Epithelial cell of esophagus (primary cell): ENCODE data around the gene NRXN3.

Experiments used
- DNase-seq: peaks from one replicate; pipeline ENCODE4 v3.0.0; 2010; ENCODE audit warnings: low read depth
- H3K4me3 ChIP-seq: 2 replicates; pipeline ENCODE4 v1.5.1; 2011; ENCODE audit warnings: mild to moderate bottlenecking, low read length, control low read depth
- CTCF ChIP-seq: IDR thresholded peaks from 2 replicates; pipeline ENCODE4 v1.5.1; 2011; ENCODE audit warnings: low read depth, mild to moderate bottlenecking, low read length, control low read depth, inconsistent platforms; ENCODE audit not compliant: insufficient read depth; ENCODE audit errors: missing control alignments

Gene NRXN3

GRCh38 chr14:79820866-79821535 lies 1650.8 kb downstream of the NRXN3 start:
- no peak for DNase-seq
- no peak for TF ChIP-seq CTCF
- no peak overlapping the region for H3K4me3 ChIP-seq

GRCh38 chr14:79822034-79822433 lies 1651.9 kb downstream of the NRXN3 start:
- no peak for DNase-seq
- no peak overlapping the region for H3K4me3 ChIP-seq
- TF ChIP-seq CTCF = no peak

GRCh38 chr14:79825046-79825521 lies 1654.9 kb downstream of the NRXN3 start:
- DNase-seq = peak; percentile 38
- TF ChIP-seq CTCF = no peak
- no peak overlapping the region for H3K4me3 ChIP-seq

- no peak overlapping the region for H3K4me3 ChIP-seq
- DNase-seq = no peak
- no peak for TF ChIP-seq CTCF
Observed at GRCh38 chr14:79826362-79826761, 1656.2 kb downstream of the NRXN3 start.

- no peak for TF ChIP-seq CTCF
- peak; percentile 5 for DNase-seq
- H3K4me3 ChIP-seq = no peak overlapping the region
Observed at GRCh38 chr14:79829405-79830166, 1659.4 kb downstream of the NRXN3 start.

- no peak for TF ChIP-seq CTCF
- DNase-seq = no peak
- no peak overlapping the region for H3K4me3 ChIP-seq
Observed at GRCh38 chr14:79831195-79831892, 1661.2 kb downstream of the NRXN3 start.
